ENCODE results near the gene TPM2. TPM values are rescaled to one million over a fixed set of nuclear protein-coding genes. Genes with fewer than 3 reads are reported as not detected.

Gene TPM2
- total and polyA plus RNA-seq, 9 of the 15 experiments (the other 6 are each of a cell fraction or from before 2014, with no cell fraction given): 0.28 to 16.1 (median 4.5) TPM

- TF ChIP-seq POLR2AphosphoS2 (IDR thresholded peaks at IDR 0.05; ENCODE audit: low read length) (no peak), MEIS2 (IDR thresholded peaks at IDR 0.05; ENCODE audit: partially characterized antibody) (peak; percentile 70), ZBTB1 (CRISPR knock-in tag; IDR thresholded peaks at IDR 0.05; ENCODE audit: borderline replicate concordance, low read depth) (no peak), MYNN (IDR thresholded peaks at IDR 0.05) (peak; percentile 78), MYNN (CRISPR knock-in tag; IDR thresholded peaks at IDR 0.05) (no peak), SMARCB1 (IDR thresholded peaks at IDR 0.05; ENCODE audit: insufficient read length, low read depth) (no peak), GTF3C2 (IDR thresholded peaks at IDR 0.05; ENCODE audit: borderline replicate concordance, extremely low read depth, insufficient read length) (no peak), E2F6 (IDR thresholded peaks at IDR 0.05; ENCODE audit: borderline replicate concordance in 1 of 2, extremely low read depth in 1 of 2, insufficient read depth in 1 of 2, insufficient read length in 1 of 2, low read depth in 1 of 2, low read length in 1 of 2, poor library complexity in 1 of 2, severe bottlenecking in 1 of 2) (no peak), HMG20A (CRISPR knock-in tag; conservative IDR thresholded peaks at IDR 0.05) (no peak), NFIC (IDR thresholded peaks at IDR 0.05) (peak; percentile 88), PREB (CRISPR knock-in tag; IDR thresholded peaks at IDR 0.05) (no peak), NFYB (IDR thresholded peaks at IDR 0.05; ENCODE audit: extremely low read depth, insufficient read length) (no peak), SREBF1 (IDR thresholded peaks at IDR 0.05; ENCODE audit: borderline replicate concordance, low read depth, low read length) (no peak), BACH1 (tag; IDR thresholded peaks at IDR 0.05) (0 out of 2 replicates have a peak, but pooled peaks have one; percentile 53), E2F1 (CRISPR knock-in tag; IDR thresholded peaks at IDR 0.05) (no peak), RHOXF2B (CRISPR knock-in tag; conservative IDR thresholded peaks at IDR 0.05) (no peak), PCBP2 (IDR thresholded peaks at IDR 0.05; ENCODE audit: low read depth, low read length, poor library complexity, severe bottlenecking) (no peak), ZNF184 (CRISPR knock-in tag; IDR thresholded peaks at IDR 0.05) (no peak)
- TF ChIP-seq, protein P1, sequence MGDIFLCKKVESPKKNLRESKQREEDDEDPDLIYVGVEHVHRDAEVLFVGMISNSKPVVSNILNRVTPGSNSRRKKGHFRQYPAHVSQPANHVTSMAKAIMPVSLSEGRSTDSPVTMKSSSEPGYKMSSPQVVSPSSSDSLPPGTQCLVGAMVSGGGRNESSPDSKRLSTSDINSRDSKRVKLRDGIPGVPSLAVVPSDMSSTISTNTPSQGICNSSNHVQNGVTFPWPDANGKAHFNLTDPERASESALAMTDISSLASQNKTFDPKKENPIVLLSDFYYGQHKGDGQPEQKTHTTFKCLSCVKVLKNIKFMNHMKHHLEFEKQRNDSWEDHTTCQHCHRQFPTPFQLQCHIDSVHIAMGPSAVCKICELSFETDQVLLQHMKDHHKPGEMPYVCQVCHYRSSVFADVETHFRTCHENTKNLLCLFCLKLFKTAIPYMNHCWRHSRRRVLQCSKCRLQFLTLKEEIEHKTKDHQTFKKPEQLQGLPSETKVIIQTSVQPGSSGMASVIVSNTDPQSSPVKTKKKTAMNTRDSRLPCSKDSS (IDR thresholded peaks at IDR 0.05; ENCODE audit: low read depth, partially characterized antibody): no peak
These were observed 38.6 kb upstream of the TPM2 start (continued) for GRCh38 chr9:35728041-35728971.
